H1 (cell line): Measurements from ENCODE around the gene PRICKLE2. TPM values are rescaled to one million over a fixed set of nuclear protein-coding genes. Genes with fewer than 3 reads are reported as not detected.

ENCODE experiments used
- CTCF ChIA-PET: fragments of 300-600 bp; sonication (Branson Sonifier 250); formaldehyde crosslinking; loops from one replicate; lab custom pipeline; 2021; ENCODE audit not compliant: partially characterized antibody; lab: Charles Lee
- POLR2A ChIA-PET: fragments of 300-600 bp; sonication (Branson Sonifier 250); formaldehyde crosslinking; loops from one replicate; lab custom pipeline; 2021; ENCODE audit warnings: inconsistent platforms; ENCODE audit not compliant: partially characterized antibody; lab: Charles Lee
- DNase-seq, 2 experiments: peaks; one replicate each; pipeline versions ENCODE4 v3.0.0 to v3.0.0-alpha.2; 2010 to 2022; ENCODE audit warnings: low spot score in 2 of 2, low read depth in 1 of 2, mixed read lengths in 1 of 2
- FAIRE-seq: peaks from 2 replicates; lab custom pipeline; 2011; peaks lifted over from hg19 to GRCh38; lab: Jason Lieb, UNC
- H2AFZ ChIP-seq: 2 replicates; pipeline ENCODE4 v1.8.1; 2012; ENCODE audit warnings: low read length, inconsistent platforms
- H2AK5ac ChIP-seq: 2 replicates; pipeline ENCODE4 v1.6.1; 2013; ENCODE audit warnings: low read depth, low read length
- H2BK120ac ChIP-seq: replicated peaks from 2 replicates; pipeline ENCODE3; 2013; ENCODE audit warnings: low read depth, low read length, inconsistent platforms
- H2BK12ac ChIP-seq: 2 replicates; pipeline ENCODE4 v1.6.1; 2013; ENCODE audit warnings: low read depth, low read length
- H2BK15ac ChIP-seq: 2 replicates; pipeline ENCODE4 v1.6.1; 2013; ENCODE audit warnings: low read length
- H2BK20ac ChIP-seq: 2 replicates; pipeline ENCODE4 v1.6.1; 2013; ENCODE audit warnings: low read length
- H2BK5ac ChIP-seq: 2 replicates; pipeline ENCODE4 v1.6.1; 2013; ENCODE audit warnings: low read depth, low read length
- H3K14ac ChIP-seq: 2 replicates; pipeline ENCODE4 v1.6.1; 2013; ENCODE audit warnings: inconsistent platforms; ENCODE audit not compliant: insufficient read length
- H3K18ac ChIP-seq: 2 replicates; pipeline ENCODE4 v1.6.1; 2013; ENCODE audit warnings: low read length; ENCODE audit errors: extremely low read depth
- H3K23ac ChIP-seq: 2 replicates; pipeline ENCODE4 v1.6.1; 2013; ENCODE audit warnings: inconsistent platforms; ENCODE audit not compliant: insufficient read length
- H3K23me2 ChIP-seq: 2 replicates; pipeline ENCODE4 v1.6.1; 2013; ENCODE audit warnings: low read depth, low read length
- H3K27ac ChIP-seq: 2 replicates; pipeline ENCODE4 v1.6.1; 2011; ENCODE audit warnings: low read depth, low read length, inconsistent platforms
- H3K27me3 ChIP-seq, 4 experiments: replicated peaks in 1 of 4; 1 replicate in 1 of 4; 2 replicates in 3 of 4; pipeline versions ENCODE4 v1.6.1 to v1.8.1; 2011 to 2013; ENCODE audit warnings: low read length in 3 of 4, mild to moderate bottlenecking in 3 of 4, inconsistent platforms in 2 of 4, mixed read lengths in 2 of 4, moderate library complexity in 1 of 4; ENCODE audit not compliant: control insufficient read depth in 3 of 4, insufficient read depth in 3 of 4; ENCODE audit errors: extremely low read depth in 1 of 4
- H3K36me3 ChIP-seq, 4 experiments: 2 replicates each; pipeline versions ENCODE4 v1.6.1 to v1.8.1; 2011 to 2013; ENCODE audit warnings: mild to moderate bottlenecking in 4 of 4, low read length in 3 of 4, moderate library complexity in 2 of 4, control low read depth in 1 of 4, inconsistent platforms in 1 of 4; ENCODE audit not compliant: insufficient read depth in 4 of 4, control insufficient read depth in 2 of 4
- H3K4ac ChIP-seq: replicated peaks from 2 replicates; pipeline ENCODE3; 2013; ENCODE audit warnings: low read length, low read depth, mixed read lengths, inconsistent platforms; ENCODE audit not compliant: insufficient read length
- H3K4me1 ChIP-seq, 4 experiments: replicated peaks in 1 of 4; 1 replicate in 1 of 4; 2 replicates in 3 of 4; pipeline versions ENCODE4 v1.6.1 to v1.8.1; 2011 to 2013; ENCODE audit warnings: low read length in 3 of 4, inconsistent platforms in 2 of 4, mixed read lengths in 1 of 4; ENCODE audit not compliant: insufficient read depth in 4 of 4, control insufficient read depth in 3 of 4
- H3K4me2 ChIP-seq, 2 experiments: 2 replicates each; pipeline versions ENCODE4 v1.6.1 to v1.8.1; 2011 to 2013; ENCODE audit warnings: low read depth in 2 of 2, low read length in 2 of 2, control low read depth in 1 of 2, inconsistent platforms in 1 of 2, mild to moderate bottlenecking in 1 of 2; ENCODE audit not compliant: insufficient read depth in 1 of 2
- H3K4me3 ChIP-seq, 4 experiments: fragments of 200-600, 300-600 bp in 1 of 4; sonication (generic), shearing (Covaris generic), sonication (Bioruptor Twin) in 1 of 4; 2 replicates each; pipeline versions ENCODE4 v1.5.1 to v1.8.1; 2011 to 2016; ENCODE audit warnings: low read length in 4 of 4, low read depth in 3 of 4, control low read depth in 2 of 4, inconsistent platforms in 2 of 4, mild to moderate bottlenecking in 2 of 4, mixed read lengths in 1 of 4, moderate library complexity in 1 of 4; ENCODE audit not compliant: insufficient read depth in 2 of 4; ENCODE audit errors: extremely low read depth in 1 of 4
- H3K56ac ChIP-seq: replicated peaks from 2 replicates; pipeline ENCODE3; 2013; ENCODE audit warnings: low read depth, mild to moderate bottlenecking, mixed read lengths, low read length, inconsistent platforms; ENCODE audit not compliant: insufficient read length
- H3K79me1 ChIP-seq: 2 replicates; pipeline ENCODE4 v1.6.1; 2013; ENCODE audit warnings: low read depth, low read length, control low read depth
- H3K79me2 ChIP-seq, 2 experiments: 2 replicates each; pipeline versions ENCODE4 v1.6.1 to v1.8.1; 2012 to 2013; ENCODE audit warnings: low read length in 2 of 2, mild to moderate bottlenecking in 2 of 2, inconsistent platforms in 1 of 2; ENCODE audit not compliant: insufficient read depth in 2 of 2, control insufficient read depth in 1 of 2
- H3K9ac ChIP-seq, 4 experiments: replicated peaks in 1 of 4; 1 replicate in 1 of 4; 2 replicates in 3 of 4; pipeline versions ENCODE4 v1.6.1 to v1.8.1; 2011 to 2013; ENCODE audit warnings: low read depth in 3 of 4, low read length in 3 of 4, control low read depth in 2 of 4, mild to moderate bottlenecking in 2 of 4, moderate library complexity in 2 of 4, inconsistent platforms in 1 of 4; ENCODE audit errors: extremely low read depth in 1 of 4
- H3K9me3 ChIP-seq, 2 experiments: 2 replicates each; pipeline versions ENCODE4 v1.6.1 to v1.8.1; 2012 to 2013; ENCODE audit warnings: mild to moderate bottlenecking in 2 of 2, moderate library complexity in 2 of 2, control low read depth in 1 of 2, inconsistent platforms in 1 of 2, low read depth in 1 of 2, low read length in 1 of 2, mixed read lengths in 1 of 2; ENCODE audit not compliant: insufficient read depth in 2 of 2
- H4K20me1 ChIP-seq, 2 experiments: replicated peaks in 1 of 2; 2 replicates each; pipeline versions ENCODE3 to v1.8.1; 2011 to 2013; ENCODE audit warnings: inconsistent platforms in 2 of 2, low read length in 2 of 2, mild to moderate bottlenecking in 1 of 2; ENCODE audit not compliant: insufficient read depth in 2 of 2, control insufficient read depth in 1 of 2
- H4K5ac ChIP-seq: 2 replicates; pipeline ENCODE4 v1.6.1; 2013; ENCODE audit warnings: low read length, low read depth, mixed read lengths, inconsistent platforms; ENCODE audit not compliant: insufficient read length
- H4K8ac ChIP-seq: 2 replicates; pipeline ENCODE4 v1.8.0; 2013; ENCODE audit warnings: mild to moderate bottlenecking, moderate library complexity, low read length, inconsistent platforms; ENCODE audit not compliant: insufficient read depth; ENCODE audit errors: extremely low read depth
- H4K91ac ChIP-seq: replicated peaks from 2 replicates; pipeline ENCODE3; 2013; ENCODE audit warnings: low read length, mixed read lengths, inconsistent platforms; ENCODE audit not compliant: insufficient read length
- BRCA1 ChIP-seq: IDR thresholded peaks from 2 replicates; pipeline ENCODE4 v1.6.1; 2012; ENCODE audit warnings: low read depth, low read length, improper control_type of control experiment
- WGBS, 2 experiments: shearing (Covaris generic) in 1 of 2; methylation state at CpG; one replicate each; pipeline versions ENCODE4 v1.1.6 to v1.1.7; 2013 to 2015; ENCODE audit warnings: low lambda C conversion rate in 2 of 2, mixed read lengths in 2 of 2, inconsistent platforms in 1 of 2, low coverage in 1 of 2, missing lambda C conversion rate in 1 of 2; ENCODE audit not compliant: insufficient replicate concordance in 2 of 2, insufficient coverage in 1 of 2, insufficient read length in 1 of 2; ENCODE audit errors: extremely low coverage in 1 of 2, missing lambda C conversion rate in 1 of 2; 5-methylcytosine and 5-hydroxymethylcytosine counted together
- polyA plus RNA-seq, 7 experiments: library from polyadenylated mRNA; depleted of rRNA in 3 of 7; stranded (reverse) in 5 of 7; unstranded in 2 of 7; fragments of >200 nt in 5 of 7; fragments of 200-250 nt in 2 of 7; gene quantifications; 1 replicate in 5 of 7; 2 replicates in 1 of 7; 4 replicates in 1 of 7; pipeline versions ENCODE4 v1.2.1 to v1.2.3, GENCODE V29; 2011 to 2013; ENCODE audit warnings: missing spikeins in 2 of 7, mixed read lengths in 2 of 7
- total RNA-seq: library from RNA; stranded (reverse); fragmentation: NEBNext Ultra II Directional; extraction: Animal tissue kit (Norgen Biotek cat#: 25700); gene quantifications from 2 replicates; pipeline ENCODE4 v1.2.1, GENCODE V29; 2021

The PRICKLE2 gene
- total and polyA plus RNA-seq, 2 of the 8 experiments (the other 6 are each of a cell fraction or from before 2014, with no cell fraction given): 2.9 to 8.0 TPM

GRCh38 chr3:64055076-64055475 is 170.2 kb downstream of the PRICKLE2 start:
- Histone ChIP-seq H2BK15ac (no peak overlapping the region), H3K4me1 (peaks cover 0 to 4% (median 3%) of the 10 kb centered on the region in 4 experiments; a peak in 3 of 7 replicates), H3K79me1 (no peaks in the 10 kb centered on the region), H4K91ac (no peak overlapping the region), H3K27ac (no peak overlapping the region), H2BK20ac (no peak overlapping the region), H3K36me3 (no peaks in the 10 kb centered on the region), H3K14ac (no peak overlapping the region), H3K79me2 (no peaks in the 10 kb centered on the region), H3K9ac (no peak overlapping the region), H3K27me3 (no peaks in the 10 kb centered on the region), H3K23ac (no peak overlapping the region), H3K18ac (no peak overlapping the region), H4K8ac (no peak overlapping the region), H2BK5ac (no peak overlapping the region), H3K4me3 (no peak overlapping the region), H3K4ac (no peak overlapping the region), H3K9me3 (no peaks in the 10 kb centered on the region), H3K23me2 (no peaks in the 10 kb centered on the region; the same call in 1 of the 2 replicates), H2AFZ (no peak overlapping the region), H3K56ac (no peak overlapping the region), H3K4me2 (no peak overlapping the region), H2BK12ac (no peak overlapping the region), H2BK120ac (no peak overlapping the region), H4K20me1 (no peaks in the 10 kb centered on the region), H2AK5ac (no peak overlapping the region), H4K5ac (no peak overlapping the region)
- no peak for TF ChIP-seq BRCA1
- 100% methylated on average over 2 of the region's 2 CpGs; no CpG with 5 or more reads in 1 of the 2 experiments for WGBS, 2 experiments
- DNase-seq: no peak
- ChIA-PET CTCF (interaction anchor here (3.4 kb wide), 1 partner anchor 25 kb away, joined by 17 read pairs; no protein-coding TSS in a partner anchor), POLR2A (no interaction called here)
- no peak for FAIRE-seq
